Gastrocnemius medialis (tissue), 4 donors: ENCODE measurements around the gene ME2. TPM values are rescaled to one million over a fixed set of nuclear protein-coding genes. Genes with fewer than 3 reads are reported as not detected.

Source experiments
- ATAC-seq, 2 donors: fragments of 150-250 bp; one replicate each; pipeline ENCODE4 v1.9.1; 2016
- DNase-seq, 2 donors: peaks; one replicate each; pipeline ENCODE4 v3.0.0-alpha.2; 2019
- H3K27ac ChIP-seq, 4 donors: fragments of 200-600 bp; sonication (generic); 1 replicate in 1 of 4; 2 replicates in 3 of 4; pipeline ENCODE4 v1.5.1; 2016 to 2018; ENCODE audit warnings: mild to moderate bottlenecking in 2 of 4, moderate library complexity in 1 of 4
- H3K27me3 ChIP-seq, 3 donors: fragments of 200-600 bp; sonication (generic) in 2 of 3; 1 replicate in 1 of 3; 2 replicates in 2 of 3; pipeline versions ENCODE4 v1.5.1 to v1.6.0; 2016 to 2019; ENCODE audit warnings: mild to moderate bottlenecking in 1 of 3, moderate library complexity in 1 of 3
- H3K36me3 ChIP-seq, 2 donors: fragments of 200-600 bp; sonication (generic) in 1 of 2; one replicate each; pipeline ENCODE4 v1.5.1; 2017 to 2018
- H3K4me1 ChIP-seq, 2 donors: fragments of 200-600 bp; sonication (generic) in 1 of 2; one replicate each; pipeline ENCODE4 v1.5.1; 2016 to 2017; ENCODE audit warnings: mild to moderate bottlenecking in 2 of 2
- H3K4me3 ChIP-seq, 4 donors: fragments of 200-600 bp; sonication (generic) in 3 of 4; 1 replicate in 1 of 4; 2 replicates in 3 of 4; pipeline ENCODE4 v1.5.1; 2016 to 2019; ENCODE audit warnings: mild to moderate bottlenecking in 2 of 4
- H3K9me3 ChIP-seq, 3 donors: fragments of 200-600 bp; sonication (generic) in 2 of 3; 1 replicate in 1 of 3; 2 replicates in 2 of 3; pipeline ENCODE4 v1.5.1; 2016 to 2019
- CTCF ChIP-seq, 5 experiments: fragments of 450-650 bp in 3 of 5; fragments of 200-600 bp in 2 of 5; sonication (generic) in 2 of 5; IDR thresholded peaks in 4 of 5; conservative IDR thresholded peaks in 1 of 5; 1 replicate in 4 of 5; 2 replicates in 1 of 5; pipeline ENCODE4 v1.5.1; 2016 to 2019; ENCODE audit warnings: antibody characterized with exemption in 5 of 5, mild to moderate bottlenecking in 3 of 5, moderate library complexity in 3 of 5
- POLR2A ChIP-seq, 2 donors: fragments of 450-650 bp; IDR thresholded peaks; one replicate each; pipeline ENCODE4 v1.6.1; 2017; ENCODE audit warnings: antibody characterized with exemption in 2 of 2, mild to moderate bottlenecking in 2 of 2, moderate library complexity in 2 of 2
- in situ Hi-C, 4 donors: fragments of 200-750 bp; cut with MboI; loops; one replicate each; pipeline versions ENCODE4 v1.15.0 to v1.8.0; 2017; ENCODE audit warnings: low sequenced_read_pairs in 4 of 4
- intact Hi-C: fragments of 100-400 bp; cut with DNase I; formaldehyde crosslinking; loops from one replicate; pipeline ENCODE4 v1.15.1; 2023; ENCODE audit warnings: low total_unique reads
- total RNA-seq, 4 donors: library from RNA; depleted of rRNA; stranded (reverse); fragments of >200 nt; gene quantifications; one replicate each; pipeline versions ENCODE4 v1.1.0 to v1.2.3, GENCODE V29; 2016

ME2 gene
- total RNA-seq, 4 donors from 2014 or later, result 25.3 to 50.6 (median 46.5) TPM

GRCh38 chr18:50982802-50983179, 103.9 kb downstream of the ME2 start:
- ATAC-seq, result no peak
- Histone ChIP-seq H3K4me1 (peaks cover 10 to 24% of the 10 kb centered on the region in 2 donors), H3K9me3 (no peaks in the 10 kb centered on the region), H3K36me3 (peaks cover 4 to 30% of the 10 kb centered on the region in 2 donors), H3K27ac (no peak overlapping the region), H3K27me3 (no peaks in the 10 kb centered on the region), H3K4me3 (no peak overlapping the region)
- TF ChIP-seq CTCF (IDR thresholded peaks at IDR 0.05 in 4 of 5, conservative IDR thresholded peaks at IDR 0.05 in 1 of 5), result no peak
- TF ChIP-seq POLR2A (IDR thresholded peaks at IDR 0.05), result no peak
- no peak for DNase-seq
- in situ Hi-C loops (no loop called here), intact Hi-C loops (no loop called here)

GRCh38 chr18:50986360-50987087, 107.6 kb downstream of the ME2 start:
- TF ChIP-seq POLR2A (IDR thresholded peaks at IDR 0.05), result no peak
- no peak for TF ChIP-seq CTCF (IDR thresholded peaks at IDR 0.05 in 4 of 5, conservative IDR thresholded peaks at IDR 0.05 in 1 of 5)
- intact Hi-C loops, result no loop called here
- peak; percentile 67 to 85 for ATAC-seq

GRCh38 chr18:50987261-50987660, 108.3 kb downstream of the ME2 start:
- Histone ChIP-seq H3K4me1 (peaks cover 23 to 30% of the 10 kb centered on the region in 2 donors), H3K27me3 (no peaks in the 10 kb centered on the region), H3K4me3 (no peak overlapping the region), H3K9me3 (no peaks in the 10 kb centered on the region), H3K36me3 (peaks cover 4 to 7% of the 10 kb centered on the region in 2 donors), H3K27ac (peak overlapping the region; percentile 36 to 56 (median 51))
- DNase-seq (no peak), ATAC-seq (no peak)
- in situ Hi-C loops (no loop called here), intact Hi-C loops (no loop called here)
- TF ChIP-seq POLR2A (IDR thresholded peaks at IDR 0.05) (no peak), CTCF (IDR thresholded peaks at IDR 0.05 in 4 of 5, conservative IDR thresholded peaks at IDR 0.05 in 1 of 5) (no peak)

More at GRCh38 chr18:50986360-50987087, 107.6 kb downstream of the ME2 start:
- in situ Hi-C loops, result no loop called here
- Histone ChIP-seq H3K9me3 (no peaks in the 10 kb centered on the region), H3K27ac (peak overlapping the region; percentile 36 to 56 (median 51)), H3K27me3 (no peaks in the 10 kb centered on the region), H3K36me3 (peaks cover 4 to 7% of the 10 kb centered on the region in 2 donors), H3K4me1 (peaks cover 19 to 30% of the 10 kb centered on the region in 2 donors), H3K4me3 (no peak overlapping the region)
- DNase-seq, result peak; percentile 12 to 32

- H3K27me3 ChIP-seq, result no peaks in the 10 kb centered on the region
- peaks cover 32 to 39% of the 10 kb centered on the region in 2 donors for H3K4me1 ChIP-seq
- no peaks in the 10 kb centered on the region for H3K9me3 ChIP-seq
- no peak overlapping the region for H3K4me3 ChIP-seq
- H3K36me3 ChIP-seq, result no peaks in the 10 kb centered on the region
- H3K27ac ChIP-seq, result peak overlapping the region in 2 of 4 donors; percentile 22 to 56
- TF ChIP-seq POLR2A (IDR thresholded peaks at IDR 0.05) (no peak), CTCF (IDR thresholded peaks at IDR 0.05 in 4 of 5, conservative IDR thresholded peaks at IDR 0.05 in 1 of 5) (no peak)
- in situ Hi-C loops (no loop called here), intact Hi-C loops (loop anchor here (10.0 kb wide), 1 partner anchor 55 kb away; no protein-coding TSS in a partner anchor)
- ATAC-seq, result peak in 1 of 2 donors; percentile 67
- no peak for DNase-seq
These were observed 110.8 kb downstream of the ME2 start for GRCh38 chr18:50989711-50990110.
